ENCODE data around the gene BBOX1.

DNA sequence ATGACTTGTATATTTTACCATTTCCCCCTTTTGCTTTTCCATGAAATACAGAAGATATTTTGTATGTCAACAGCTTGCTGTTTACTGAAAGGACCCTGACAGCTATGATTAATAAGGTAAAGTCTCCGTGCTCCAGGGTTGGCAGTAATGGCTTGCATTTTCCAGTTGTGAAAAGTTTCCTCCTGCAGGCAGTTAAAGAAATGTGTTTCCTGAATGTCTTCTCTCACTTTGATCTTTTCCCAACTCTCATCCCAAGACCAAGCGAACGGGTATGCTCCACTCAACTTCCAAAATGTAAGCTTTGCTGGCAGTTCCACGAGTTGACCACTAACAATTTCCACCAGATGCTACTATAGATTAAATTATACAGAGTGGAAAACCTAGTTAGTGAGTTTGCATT, 37.8 kb upstream of the BBOX1 start:
- TF ChIP-seq POLR2AphosphoS5 (IDR thresholded peaks at IDR 0.05), result no peak
- TF ChIP-seq EP300 (IDR thresholded peaks at IDR 0.05), result no peak
- TF ChIP-seq CTCF (IDR thresholded peaks at IDR 0.05), result no peak

All from upper lobe of left lung (tissue), 4 donors.